CD14-positive monocyte (primary cell): ENCODE data around the gene TNFRSF18. TPM values are rescaled to one million over a fixed set of nuclear protein-coding genes. Genes with fewer than 3 reads are reported as not detected.

Source experiments
- DNase-seq, 3 donors: peaks; one replicate each; pipeline ENCODE4 v3.0.0-alpha.2; 2011 to 2022
- H2AFZ ChIP-seq: 2 replicates; pipeline ENCODE4 v1.6.0; 2012; ENCODE audit warnings: mild to moderate bottlenecking, low read depth, low read length, inconsistent platforms; ENCODE audit not compliant: insufficient read depth, poor library complexity, severe bottlenecking
- H3K27ac ChIP-seq, 2 donors: 1 replicate in 1 of 2; 2 replicates in 1 of 2; pipeline ENCODE4 v1.5.1; 2012 to 2013; ENCODE audit warnings: low read length in 2 of 2, control low read depth in 1 of 2, inconsistent platforms in 1 of 2, low read depth in 1 of 2, mild to moderate bottlenecking in 1 of 2
- H3K27me3 ChIP-seq, 2 donors: one replicate each; pipeline versions ENCODE4 v1.6.0 to v1.6.1; 2011 to 2013; ENCODE audit warnings: low read length in 2 of 2; ENCODE audit not compliant: control insufficient read depth in 2 of 2, insufficient read depth in 2 of 2
- H3K36me3 ChIP-seq, 2 donors: replicated peaks in 1 of 2; 1 replicate in 1 of 2; 2 replicates in 1 of 2; pipeline versions ENCODE4 v1.5.1 to v1.6.1; 2012 to 2013; ENCODE audit warnings: low read length in 2 of 2, control low read depth in 1 of 2, inconsistent platforms in 1 of 2, mild to moderate bottlenecking in 1 of 2; ENCODE audit not compliant: insufficient read depth in 2 of 2, control insufficient read depth in 1 of 2
- H3K4me1 ChIP-seq, 2 donors: 1 replicate in 1 of 2; 2 replicates in 1 of 2; pipeline versions ENCODE4 v1.5.1 to v1.6.1; 2012 to 2013; ENCODE audit warnings: low read length in 2 of 2, control low read depth in 1 of 2, inconsistent platforms in 1 of 2, mild to moderate bottlenecking in 1 of 2, moderate library complexity in 1 of 2; ENCODE audit not compliant: insufficient read depth in 2 of 2, control insufficient read depth in 1 of 2
- H3K4me2 ChIP-seq: replicated peaks from 2 replicates; pipeline ENCODE3; 2012; ENCODE audit warnings: low read length, moderate library complexity, mild to moderate bottlenecking; ENCODE audit not compliant: poor library complexity, severe bottlenecking; ENCODE audit errors: extremely low read depth
- H3K4me3 ChIP-seq, 3 experiments: fragments of 200-600 bp in 1 of 3; sonication (generic) in 1 of 3; replicated peaks in 1 of 3; 1 replicate in 2 of 3; 2 replicates in 1 of 3; pipeline ENCODE4 v1.5.1; 2011 to 2013; ENCODE audit warnings: low read length in 3 of 3, mild to moderate bottlenecking in 3 of 3, control low read depth in 2 of 3, low read depth in 2 of 3, inconsistent platforms in 1 of 3, moderate library complexity in 1 of 3
- H3K79me2 ChIP-seq: 2 replicates; pipeline ENCODE4 v1.6.0; 2012; ENCODE audit warnings: mild to moderate bottlenecking, control low read depth, inconsistent platforms, low read length, moderate library complexity; ENCODE audit not compliant: insufficient read depth
- H3K9ac ChIP-seq: 2 replicates; pipeline ENCODE4 v1.6.0; 2017; ENCODE audit warnings: low read length, mild to moderate bottlenecking; ENCODE audit not compliant: insufficient read depth, poor library complexity, severe bottlenecking
- H3K9me3 ChIP-seq, 2 donors: replicated peaks in 1 of 2; 1 replicate in 1 of 2; 2 replicates in 1 of 2; pipeline versions ENCODE4 v1.5.1 to v1.6.1; 2012 to 2013; ENCODE audit warnings: low read length in 2 of 2, control low read depth in 1 of 2; ENCODE audit not compliant: control insufficient read depth in 1 of 2, insufficient read depth in 1 of 2
- H4K20me1 ChIP-seq: 2 replicates; pipeline ENCODE4 v1.6.0; 2012; ENCODE audit warnings: mild to moderate bottlenecking, low read length, control low read depth, moderate library complexity; ENCODE audit not compliant: insufficient read depth
- H3K27ac Mint-ChIP-seq, 7 donors: one replicate each; pipeline ENCODE4 v1.8.0; 2020; ENCODE audit warnings: mild to moderate bottlenecking in 7 of 7, mixed read lengths in 7 of 7, moderate library complexity in 6 of 7, inconsistent platforms in 2 of 7
- H3K27me3 Mint-ChIP-seq, 3 donors: one replicate each; pipeline ENCODE4 v1.8.0; 2021 to 2022; ENCODE audit warnings: low read depth in 3 of 3, mild to moderate bottlenecking in 3 of 3, mixed read lengths in 3 of 3, moderate library complexity in 3 of 3, inconsistent platforms in 1 of 3
- H3K36me3 Mint-ChIP-seq, 2 donors: one replicate each; pipeline ENCODE4 v1.8.0; 2020; ENCODE audit warnings: mixed read lengths in 2 of 2, inconsistent platforms in 1 of 2, mild to moderate bottlenecking in 1 of 2
- H3K4me1 Mint-ChIP-seq: one replicate; pipeline ENCODE4 v1.8.0; 2020; ENCODE audit warnings: mild to moderate bottlenecking, mixed read lengths
- H3K4me3 Mint-ChIP-seq, 2 donors: one replicate each; pipeline ENCODE4 v1.8.0; 2020; ENCODE audit warnings: mild to moderate bottlenecking in 2 of 2, mixed read lengths in 2 of 2, moderate library complexity in 1 of 2
- H3K9me3 Mint-ChIP-seq, 7 donors: one replicate each; pipeline ENCODE4 v1.8.0; 2020 to 2022; ENCODE audit warnings: mixed read lengths in 7 of 7, mild to moderate bottlenecking in 6 of 7, moderate library complexity in 6 of 7, inconsistent platforms in 2 of 7
- CTCF ChIP-seq: fragments of 200-600 bp; IDR thresholded peaks from one replicate; pipeline ENCODE4 v1.8.0; 2022; ENCODE audit warnings: antibody characterized with exemption, mild to moderate bottlenecking
- WGBS: methylation state at CpG from one replicate; pipeline ENCODE4 v1.1.5; 2013; ENCODE audit warnings: missing lambda C conversion rate; ENCODE audit not compliant: insufficient coverage; 5-methylcytosine and 5-hydroxymethylcytosine counted together
- intact Hi-C, 2 donors: fragments of 100-400 bp; cut with micrococcal nuclease; formaldehyde crosslinking; loops; one replicate each; pipeline versions ENCODE4 v1.15.0 to v1.15.1; 2023
- polyA plus RNA-seq, 3 donors: library from polyadenylated mRNA; depleted of rRNA in 1 of 3; unstranded in 2 of 3; stranded (reverse) in 1 of 3; fragments of 300-500 nt in 2 of 3; fragments of >200 nt in 1 of 3; fragmentation: Illumina TruSeq in 2 of 3; gene quantifications; 1 replicate in 2 of 3; 2 replicates in 1 of 3; pipeline ENCODE4 v1.2.3, GENCODE V29; 2012 to 2021

Gene TNFRSF18
- polyA plus RNA-seq, 3 donors, result not detected

- intact Hi-C loops, result no loop called here
- H3K9me3 ChIP-seq, result no peaks in the 10 kb centered on the region
- H4K20me1 ChIP-seq, result no peaks in the 10 kb centered on the region
- H3K79me2 ChIP-seq, result no peaks in the 10 kb centered on the region
- TF ChIP-seq CTCF, result no peak
- no peak overlapping the region for H3K9ac ChIP-seq
- Mint-ChIP-seq H3K9me3 (peaks cover 0 to 5% (median 0%) of the 10 kb centered on the region in 7 donors), H3K27me3 (peaks cover 2 to 20% (median 2%) of the 10 kb centered on the region in 3 donors), H3K27ac (peak overlapping the region in 1 of 7 donors; percentile 43), H3K36me3 (no peaks in the 10 kb centered on the region), H3K4me1 (peaks cover 7% of the 10 kb centered on the region), H3K4me3 (no peak overlapping the region)
- no peaks in the 10 kb centered on the region for H3K36me3 ChIP-seq
- no peak overlapping the region for H2AFZ ChIP-seq
- H3K27me3 ChIP-seq, result no peaks in the 10 kb centered on the region
- no peak overlapping the region for H3K4me3 ChIP-seq
- no peak overlapping the region for H3K27ac ChIP-seq
- no peak for DNase-seq
- no peak overlapping the region for H3K4me2 ChIP-seq
- peaks cover 9 to 17% of the 10 kb centered on the region in 2 donors for H3K4me1 ChIP-seq
- 98% methylated on average over 18 of the region's 29 CpGs for WGBS
Measured at GRCh38 chr1:1161078-1161682, 45.2 kb downstream of the TNFRSF18 start.

GRCh38 chr1:1160281-1160930, 46.0 kb downstream of the TNFRSF18 start:
- peaks cover 0 to 5% (median 0%) of the 10 kb centered on the region in 7 donors for H3K9me3 Mint-ChIP-seq
- no peaks in the 10 kb centered on the region for H3K36me3 Mint-ChIP-seq
- peaks cover 2 to 18% (median 2%) of the 10 kb centered on the region in 3 donors for H3K27me3 Mint-ChIP-seq
- Histone ChIP-seq H3K79me2 (no peaks in the 10 kb centered on the region), H3K9me3 (no peaks in the 10 kb centered on the region), H3K36me3 (no peaks in the 10 kb centered on the region), H3K4me1 (peaks cover 9 to 17% of the 10 kb centered on the region in 2 donors), H3K27me3 (no peaks in the 10 kb centered on the region), H3K27ac (no peak overlapping the region), H3K4me2 (no peak overlapping the region), H4K20me1 (no peaks in the 10 kb centered on the region), H3K9ac (no peak overlapping the region), H3K4me3 (no peak overlapping the region), H2AFZ (no peak overlapping the region)
- no peak for TF ChIP-seq CTCF
- H3K4me1 Mint-ChIP-seq, result peaks cover 7% of the 10 kb centered on the region
- no peak overlapping the region for H3K4me3 Mint-ChIP-seq
- H3K27ac Mint-ChIP-seq, result no peak overlapping the region
- WGBS, result 91% methylated on average over 14 of the region's 23 CpGs
- intact Hi-C loops, result no loop called here
- DNase-seq, result no peak
